ENCODE data around the gene PLIN5. TPM values are rescaled to one million over a fixed set of nuclear protein-coding genes. Genes with fewer than 3 reads are reported as not detected.

Gene PLIN5, protein sequence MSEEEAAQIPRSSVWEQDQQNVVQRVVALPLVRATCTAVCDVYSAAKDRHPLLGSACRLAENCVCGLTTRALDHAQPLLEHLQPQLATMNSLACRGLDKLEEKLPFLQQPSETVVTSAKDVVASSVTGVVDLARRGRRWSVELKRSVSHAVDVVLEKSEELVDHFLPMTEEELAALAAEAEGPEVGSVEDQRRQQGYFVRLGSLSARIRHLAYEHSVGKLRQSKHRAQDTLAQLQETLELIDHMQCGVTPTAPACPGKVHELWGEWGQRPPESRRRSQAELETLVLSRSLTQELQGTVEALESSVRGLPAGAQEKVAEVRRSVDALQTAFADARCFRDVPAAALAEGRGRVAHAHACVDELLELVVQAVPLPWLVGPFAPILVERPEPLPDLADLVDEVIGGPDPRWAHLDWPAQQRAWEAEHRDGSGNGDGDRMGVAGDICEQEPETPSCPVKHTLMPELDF
- 1 to 10 TPM; 2.8 to 4.0 TPM for total RNA-seq
- 10 to 100 TPM; 14.7 to 18.5 TPM for polyA plus RNA-seq (ENCODE audit: insufficient read length in 2 of 2)
- long read RNA-seq, donor 1, partial matches to known transcripts: 0 of 8 reads
- long read RNA-seq, donor 1, other reads (novel, unspliced or antisense): 0 of 8 reads
- long read RNA-seq, donor 2, partial matches to known transcripts: 0 of 6 reads
- long read RNA-seq, donor 2, other reads (novel, unspliced or antisense): 0 of 6 reads
- long read RNA-seq, donor 3, partial matches to known transcripts: 0 of 2 reads
- long read RNA-seq, donor 3, other reads (novel, unspliced or antisense): 0 of 2 reads
- long read RNA-seq, donor 4: 0 reads

DNA sequence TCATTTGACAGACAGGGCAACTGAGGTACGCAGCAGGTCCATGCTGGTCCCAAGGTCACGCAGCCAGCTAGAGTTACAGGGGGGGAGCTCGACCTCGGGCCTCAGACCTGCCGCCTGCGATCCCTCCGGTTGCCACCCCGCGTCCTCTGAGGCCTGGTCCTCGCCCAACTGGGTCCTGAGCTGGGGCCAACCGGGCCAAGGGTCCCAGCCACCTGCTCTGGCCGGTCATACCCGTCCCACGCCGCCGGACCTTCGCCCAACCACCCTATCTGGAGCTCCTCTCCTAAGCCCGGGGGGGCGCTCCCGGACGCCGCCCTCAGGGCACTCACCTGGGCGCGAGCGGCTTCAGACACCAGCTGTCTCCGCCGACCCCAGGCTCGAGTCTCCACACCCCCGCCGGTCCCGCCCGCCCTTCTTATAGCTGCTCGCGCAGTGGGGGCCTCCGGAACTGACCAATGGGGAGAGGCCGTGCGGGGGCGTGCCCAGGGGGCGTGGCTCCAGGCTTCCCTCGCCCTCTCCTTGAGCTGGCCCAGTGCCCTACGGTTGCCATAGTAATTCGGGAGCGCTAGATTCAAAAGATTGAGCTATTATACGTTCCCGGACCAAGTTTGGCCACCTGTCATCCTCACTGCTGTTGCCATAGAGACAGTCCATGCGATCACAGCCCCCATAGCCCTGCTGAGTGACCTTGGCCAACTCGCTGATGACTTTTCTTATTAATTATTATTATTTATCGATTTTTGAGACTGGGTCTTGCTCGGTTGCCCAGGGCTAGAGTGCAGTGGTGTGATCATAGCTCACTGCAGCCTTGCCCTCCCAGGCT is at the start of gene PLIN5:
Gene PLIN5, minus strand, starts transcription at position 389 of the 823 bp plus-strand sequence. CDS start 1,150 bp downstream, outside the sequence.
- Histone ChIP-seq H3K9me3 (ENCODE audit: control insufficient read depth, insufficient read depth, low read length) (no peaks in the 10 kb centered on the region), H3K27me3 (ENCODE audit: control insufficient read depth, insufficient read depth, low read length) (no peaks in the 10 kb centered on the region), H3K4me3 (ENCODE audit: low read depth, low read length) (peak within 1 kb of the TSS; percentile 27), H3K27ac (ENCODE audit: low read depth, low read length) (no peak within 1 kb of the TSS), H3K4me1 (ENCODE audit: control insufficient read depth, insufficient read depth, low read length) (peaks cover 24% of the 10 kb centered on the region), H3K36me3 (ENCODE audit: control insufficient read depth, insufficient read depth, low read length) (peaks cover 8% of the 10 kb centered on the region)
- DNase-seq (ENCODE audit: low read depth in 4 of 6, low spot score in 6 of 6): peak; percentile 28 to 94 (median 80)
- 4% methylated on average over 45 of the region's 49 CpGs for WGBS (ENCODE audit: insufficient coverage)

DNA sequence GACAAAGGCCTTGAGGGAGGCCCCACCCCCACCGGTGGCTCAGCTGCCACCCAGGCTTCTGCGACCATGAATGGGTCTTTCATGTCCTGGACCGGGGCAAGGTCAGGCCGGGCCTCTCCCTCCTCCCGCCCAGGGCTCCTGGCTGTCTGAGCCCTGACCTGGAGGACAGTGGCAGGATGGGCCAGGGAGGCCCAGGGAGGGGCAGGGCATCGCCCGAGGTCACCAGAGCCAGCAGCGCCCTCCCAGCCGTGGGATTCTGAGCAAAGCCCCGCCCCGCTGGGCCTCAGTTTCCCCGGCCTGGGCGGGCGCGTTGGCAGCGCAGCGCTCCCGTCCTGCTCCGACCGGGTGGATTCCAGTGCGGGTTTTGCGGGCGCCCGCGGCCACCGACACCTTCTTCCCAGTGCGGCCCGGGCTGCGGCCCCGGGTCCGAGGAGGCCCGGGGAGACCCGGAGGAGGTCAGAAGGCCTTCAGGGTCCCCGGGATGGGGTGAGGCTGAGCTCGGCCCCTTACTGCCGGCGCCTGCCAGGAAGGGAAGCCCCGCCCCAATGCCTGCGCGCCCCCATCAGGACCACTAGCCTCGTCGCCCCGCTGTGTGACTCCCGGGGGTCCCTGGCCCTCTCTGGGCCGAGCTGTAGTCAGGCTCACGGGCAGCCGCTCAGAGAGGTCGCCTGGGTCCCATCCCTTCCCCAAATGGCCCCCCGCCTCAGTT is 49.1 kb upstream of the PLIN5 start:
- Histone ChIP-seq H3K27ac (ENCODE audit: low read depth, low read length) (no peak overlapping the region), H3K4me3 (ENCODE audit: low read depth, low read length) (peak overlapping the region; percentile 48), H3K4me1 (ENCODE audit: control insufficient read depth, insufficient read depth, low read length) (peaks cover 48% of the 10 kb centered on the region), H3K36me3 (ENCODE audit: control insufficient read depth, insufficient read depth, low read length) (peaks cover under 1% of the 10 kb centered on the region), H3K9me3 (ENCODE audit: control insufficient read depth, insufficient read depth, low read length) (no peaks in the 10 kb centered on the region), H3K27me3 (ENCODE audit: control insufficient read depth, insufficient read depth, low read length) (peaks cover 16% of the 10 kb centered on the region)
- WGBS (ENCODE audit: insufficient coverage): under 1% methylated on average over 49 of the region's 49 CpGs
- DNase-seq (ENCODE audit: low read depth in 4 of 6, low spot score in 6 of 6): peak in 2 of 6 donors; percentile 78 to 79

DNA sequence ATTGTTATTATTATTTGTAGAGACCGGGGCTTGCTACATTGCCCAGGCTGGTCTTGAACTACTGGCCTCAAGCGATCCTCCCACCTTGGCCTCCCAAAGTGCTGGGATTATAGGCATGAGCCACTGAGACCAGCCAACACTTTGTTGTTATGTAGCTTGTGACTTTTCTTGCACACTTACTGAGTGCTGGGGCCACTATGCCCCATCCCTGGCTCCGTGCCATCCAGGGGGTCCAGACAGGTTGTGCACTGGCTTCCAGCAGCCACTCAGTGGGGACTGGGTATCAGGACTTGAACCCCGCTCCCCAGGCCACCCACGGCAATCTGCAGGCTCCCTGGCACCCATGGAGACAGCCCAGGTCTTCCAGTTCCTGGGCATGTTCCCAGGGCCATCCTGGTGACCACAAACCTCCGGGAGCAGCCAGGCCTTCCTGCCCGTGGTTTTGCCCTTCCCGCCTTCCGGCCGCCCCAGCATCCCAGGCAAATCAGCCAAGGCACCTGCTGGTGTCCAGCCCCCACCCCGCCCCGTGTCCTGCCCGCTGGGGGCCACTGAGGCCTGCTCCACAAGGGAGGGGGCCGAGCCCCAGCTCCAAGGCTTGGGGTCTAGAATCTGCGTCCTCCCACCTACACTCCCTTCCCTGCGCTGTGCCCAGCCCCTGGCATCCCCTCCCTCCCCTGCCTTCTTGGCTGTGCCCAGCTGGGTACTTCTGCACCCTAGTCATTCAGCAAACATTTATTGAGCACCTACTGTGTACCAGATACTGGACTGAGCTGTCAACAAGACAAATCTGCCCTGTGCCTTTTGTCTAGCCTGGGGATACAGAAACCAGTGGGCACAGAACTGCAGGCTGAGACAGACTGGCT is 48.2 kb upstream of the PLIN5 start:
- DNase-seq (ENCODE audit: low read depth in 4 of 6, low spot score in 6 of 6): no peak
- H3K4me3 ChIP-seq (ENCODE audit: low read depth, low read length): no peak overlapping the region
- H3K36me3 ChIP-seq (ENCODE audit: control insufficient read depth, insufficient read depth, low read length): peaks cover 5% of the 10 kb centered on the region
- 60% methylated on average over 15 of the region's 16 CpGs for WGBS (ENCODE audit: insufficient coverage)
- H3K4me1 ChIP-seq (ENCODE audit: control insufficient read depth, insufficient read depth, low read length): peaks cover 51% of the 10 kb centered on the region
- no peak overlapping the region for H3K27ac ChIP-seq (ENCODE audit: low read depth, low read length)
- H3K9me3 ChIP-seq (ENCODE audit: control insufficient read depth, insufficient read depth, low read length): no peaks in the 10 kb centered on the region
- peaks cover 16% of the 10 kb centered on the region for H3K27me3 ChIP-seq (ENCODE audit: control insufficient read depth, insufficient read depth, low read length)

DNA sequence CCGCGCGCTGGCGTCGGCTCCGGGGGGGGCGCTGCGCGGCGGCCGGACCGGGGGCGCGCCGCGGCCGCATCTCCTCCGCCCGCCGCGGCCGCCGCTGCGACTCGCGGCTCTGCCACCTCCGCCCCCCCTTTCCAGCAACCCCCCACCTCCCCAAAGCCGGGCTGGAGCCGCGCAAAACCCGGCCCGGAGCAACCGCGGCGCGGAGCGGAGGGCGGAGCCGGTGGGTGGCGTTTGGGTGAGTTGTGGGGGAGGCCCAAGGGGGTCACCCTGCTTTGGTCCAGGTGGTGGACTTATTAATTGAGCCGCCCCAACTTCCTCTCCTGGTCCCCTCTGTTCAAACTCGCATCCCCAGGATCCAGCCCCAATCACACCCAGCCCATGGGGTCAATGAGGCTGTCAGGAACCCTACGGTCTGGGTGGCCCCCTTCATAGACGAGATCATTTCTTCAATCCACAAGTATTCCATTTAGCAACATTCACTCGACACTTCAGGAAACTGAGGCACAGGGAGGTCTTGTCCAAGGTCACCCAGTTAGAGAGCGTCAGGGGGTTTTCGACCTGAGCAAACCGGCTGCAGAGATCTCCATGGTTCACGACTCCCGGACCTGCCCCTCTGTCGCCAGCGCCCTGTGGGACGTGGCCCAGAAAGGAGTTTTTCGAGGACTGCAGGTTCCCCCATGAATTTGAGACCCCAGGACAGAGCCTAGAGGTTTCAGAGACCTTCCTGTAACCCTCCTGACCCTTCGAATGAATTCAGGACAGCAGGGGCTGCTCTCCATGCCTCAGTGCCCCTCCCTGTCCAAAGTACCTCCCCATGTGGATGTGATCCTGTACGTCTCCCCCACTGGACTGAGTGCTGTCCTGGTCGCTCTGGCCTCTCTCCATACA is 46.9 kb upstream of the PLIN5 start:
- DNase-seq (ENCODE audit: low read depth in 4 of 6, low spot score in 6 of 6): peak in 3 of 6 donors; percentile 59 to 86 (median 86)
- Histone ChIP-seq H3K36me3 (ENCODE audit: control insufficient read depth, insufficient read depth, low read length) (peaks cover 8% of the 10 kb centered on the region), H3K27me3 (ENCODE audit: control insufficient read depth, insufficient read depth, low read length) (peaks cover 16% of the 10 kb centered on the region), H3K4me1 (ENCODE audit: control insufficient read depth, insufficient read depth, low read length) (peaks cover 51% of the 10 kb centered on the region), H3K4me3 (ENCODE audit: low read depth, low read length) (peak overlapping the region; percentile 16), H3K27ac (ENCODE audit: low read depth, low read length) (no peak overlapping the region), H3K9me3 (ENCODE audit: control insufficient read depth, insufficient read depth, low read length) (no peaks in the 10 kb centered on the region)
- WGBS (ENCODE audit: insufficient coverage): 11% methylated on average over 43 of the region's 57 CpGs

DNA sequence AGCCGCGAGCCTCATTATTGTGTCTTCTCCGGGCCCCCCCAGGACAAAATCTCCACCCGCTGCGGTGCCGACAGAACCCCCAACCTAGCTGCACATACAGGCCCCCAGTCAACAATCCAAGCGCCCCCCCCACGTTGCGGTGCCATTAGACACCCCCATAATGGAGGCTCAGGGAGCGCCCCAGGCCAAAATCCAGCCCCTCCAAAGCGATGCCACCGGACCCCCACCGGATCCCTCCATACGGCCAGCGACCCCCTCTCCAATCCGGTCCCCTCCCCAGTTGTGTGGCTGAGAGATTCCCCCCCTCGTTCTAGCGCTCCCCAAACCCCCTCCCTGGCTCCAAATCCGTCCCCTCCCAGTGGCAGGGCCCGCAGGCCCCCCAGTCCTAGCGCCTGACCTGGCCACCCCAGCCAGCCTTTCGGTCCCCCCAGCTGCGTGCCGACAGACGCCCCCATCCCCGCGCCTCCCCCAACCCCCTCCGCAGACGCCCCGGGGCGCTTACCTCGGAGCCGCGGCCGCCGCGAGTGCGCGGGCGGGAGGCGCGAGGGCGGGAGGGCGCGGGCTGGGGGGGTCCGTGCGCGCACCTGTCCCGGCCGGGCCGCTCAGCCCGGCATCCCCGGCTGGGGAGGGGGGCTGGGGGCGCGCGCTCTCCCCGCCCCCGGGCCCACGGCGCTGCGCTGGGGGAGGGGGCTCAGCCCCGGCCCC is 46.1 kb upstream of the PLIN5 start:
- Histone ChIP-seq H3K36me3 (ENCODE audit: control insufficient read depth, insufficient read depth, low read length) (peaks cover 12% of the 10 kb centered on the region), H3K4me3 (ENCODE audit: low read depth, low read length) (peak overlapping the region; percentile 55), H3K4me1 (ENCODE audit: control insufficient read depth, insufficient read depth, low read length) (peaks cover 52% of the 10 kb centered on the region), H3K27ac (ENCODE audit: low read depth, low read length) (no peak overlapping the region), H3K9me3 (ENCODE audit: control insufficient read depth, insufficient read depth, low read length) (no peaks in the 10 kb centered on the region), H3K27me3 (ENCODE audit: control insufficient read depth, insufficient read depth, low read length) (peaks cover 16% of the 10 kb centered on the region)
- DNase-seq (ENCODE audit: low read depth in 4 of 6, low spot score in 6 of 6): peak in 1 of 6 donors; percentile 51
- under 1% methylated on average over 45 of the region's 62 CpGs for whole genome bisulfite sequencing (ENCODE audit: insufficient coverage)

DNA sequence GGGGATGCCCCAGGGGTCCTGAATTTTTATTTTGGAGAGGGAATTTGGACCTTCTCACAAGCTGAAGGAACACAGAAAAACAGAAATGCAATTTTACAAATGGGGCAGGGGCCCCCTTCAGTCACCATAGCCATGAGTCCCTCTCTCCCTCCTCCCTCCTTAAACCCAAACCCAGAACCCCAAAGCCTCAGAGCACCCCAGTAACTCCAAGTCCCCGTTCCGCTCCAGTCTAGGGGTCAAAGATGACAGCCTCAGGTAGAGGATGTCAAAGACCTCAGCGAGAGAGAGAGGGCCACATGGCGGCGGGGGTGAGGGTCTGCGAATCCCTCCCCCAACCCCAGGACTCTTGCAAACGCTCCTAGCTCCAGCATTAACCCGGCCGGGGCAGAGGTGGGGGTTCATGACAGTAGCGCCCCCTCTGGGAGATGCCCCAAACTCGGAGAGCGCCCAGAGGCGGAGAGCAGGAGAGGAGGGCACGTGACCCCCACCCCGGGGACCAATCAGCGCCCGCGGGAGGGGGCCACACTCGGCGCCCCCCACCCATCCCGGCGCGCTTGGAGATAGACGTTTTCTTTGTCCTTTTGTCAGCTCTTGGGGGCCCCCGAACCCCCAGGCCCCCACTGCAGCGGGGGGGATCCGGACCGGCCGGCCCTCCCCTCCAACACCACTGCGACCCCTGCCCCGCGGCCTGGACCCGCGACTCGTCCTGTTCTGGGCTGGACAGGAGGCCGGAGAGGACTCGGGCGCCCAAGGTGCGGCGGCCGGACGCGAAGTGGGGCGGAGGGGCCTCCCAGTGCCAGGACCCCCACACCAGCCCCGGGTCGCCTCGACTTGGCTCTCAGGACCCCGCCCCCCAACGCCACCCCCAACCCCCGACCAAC is 45.2 kb upstream of the PLIN5 start:
- Histone ChIP-seq H3K27me3 (ENCODE audit: control insufficient read depth, insufficient read depth, low read length) (peaks cover 16% of the 10 kb centered on the region), H3K27ac (ENCODE audit: low read depth, low read length) (no peak overlapping the region), H3K4me1 (ENCODE audit: control insufficient read depth, insufficient read depth, low read length) (peaks cover 61% of the 10 kb centered on the region), H3K9me3 (ENCODE audit: control insufficient read depth, insufficient read depth, low read length) (no peaks in the 10 kb centered on the region), H3K36me3 (ENCODE audit: control insufficient read depth, insufficient read depth, low read length) (peaks cover 13% of the 10 kb centered on the region), H3K4me3 (ENCODE audit: low read depth, low read length) (peak overlapping the region; percentile 55)
- under 1% methylated on average over 43 of the region's 50 CpGs for WGBS (ENCODE audit: insufficient coverage)
- peak in 2 of 6 donors; percentile 56 to 67 for DNase-seq (ENCODE audit: low read depth in 4 of 6, low spot score in 6 of 6)

DNA sequence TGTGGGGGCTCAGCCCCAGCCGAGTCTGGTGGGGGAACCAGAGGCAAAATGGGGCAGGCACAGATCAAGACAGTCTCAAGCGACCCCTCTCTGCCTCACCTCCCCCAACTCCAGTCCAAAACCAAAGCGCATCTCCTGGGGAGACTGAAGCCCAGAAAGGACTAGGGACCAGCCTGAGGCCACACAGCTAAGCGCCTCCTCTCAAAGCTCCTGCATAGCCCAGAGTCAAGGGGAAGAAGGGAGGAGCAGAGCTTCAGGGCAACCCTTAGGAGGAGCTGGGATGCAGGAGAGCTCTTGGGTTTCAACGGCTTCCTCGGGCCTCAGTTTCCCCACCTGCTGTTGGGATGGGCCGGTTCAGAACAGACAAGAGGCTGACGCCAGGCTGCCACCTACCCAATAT is 44.4 kb upstream of the PLIN5 start:
- H3K36me3 ChIP-seq (ENCODE audit: control insufficient read depth, insufficient read depth, low read length): peaks cover 13% of the 10 kb centered on the region
- H3K27me3 ChIP-seq (ENCODE audit: control insufficient read depth, insufficient read depth, low read length): peaks cover 14% of the 10 kb centered on the region
- H3K4me3 ChIP-seq (ENCODE audit: low read depth, low read length): no peak overlapping the region
- H3K27ac ChIP-seq (ENCODE audit: low read depth, low read length): no peak overlapping the region
- WGBS (ENCODE audit: insufficient coverage): 74% methylated on average over 7 of the region's 8 CpGs
- H3K4me1 ChIP-seq (ENCODE audit: control insufficient read depth, insufficient read depth, low read length): peaks cover 57% of the 10 kb centered on the region
- DNase-seq (ENCODE audit: low read depth in 4 of 6, low spot score in 6 of 6): no peak
- no peaks in the 10 kb centered on the region for H3K9me3 ChIP-seq (ENCODE audit: control insufficient read depth, insufficient read depth, low read length)

All from spinal cord (tissue), 10 donors.